ENCODE results near the gene MRPL21. TPM values are rescaled to one million over a fixed set of nuclear protein-coding genes. Genes with fewer than 3 reads are reported as not detected.
A peak's percentile ranks its signal among the peaks of the same experiment; 100 is the strongest.

The MRPL21 gene
- polyA plus RNA-seq, 2 of the 4 experiments (the other 2 are of a cell fraction), result 116 to 131 TPM

DNA sequence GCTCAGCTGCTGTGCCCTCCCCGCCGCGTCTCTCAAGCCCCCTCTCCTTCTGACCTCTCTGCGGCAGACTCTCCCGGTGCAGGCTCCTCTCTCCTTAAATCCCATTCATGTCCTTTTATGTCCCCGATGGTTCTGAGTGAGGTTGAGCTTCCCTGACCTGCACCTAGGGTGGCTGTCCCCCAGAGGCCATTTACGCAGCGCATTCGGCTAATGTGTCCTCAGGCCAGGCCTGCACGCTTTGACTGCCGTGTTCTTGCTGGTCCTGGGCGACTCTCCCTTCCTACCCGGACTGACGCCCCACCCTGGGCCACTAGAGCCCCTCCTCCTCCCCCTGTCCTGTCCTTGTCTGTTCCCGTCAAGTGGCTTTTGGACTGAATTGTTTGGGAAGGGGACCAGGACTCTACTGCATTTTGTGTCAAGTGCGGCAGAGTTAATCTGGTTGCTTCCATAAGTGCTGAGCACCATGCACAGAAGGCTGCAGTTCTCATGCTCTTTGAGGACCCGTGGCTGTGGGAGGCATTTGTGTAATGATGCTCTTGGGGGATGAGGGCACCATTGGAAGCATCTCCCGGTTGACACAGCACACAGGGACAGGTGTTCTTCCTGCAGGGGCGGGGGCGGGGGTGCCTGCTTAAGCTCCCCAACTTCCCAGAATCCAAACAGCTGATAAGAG is 37.2 kb upstream of the MRPL21 start (continued):
- TF ChIP-seq RCOR1 (IDR thresholded peaks at IDR 0.05; ENCODE audit: low read depth, low read length) (no peak), RAD21 (conservative IDR thresholded peaks at IDR 0.05 in 1 of 2, IDR thresholded peaks at IDR 0.05 in 1 of 2) (no peak), ESRRA (IDR thresholded peaks at IDR 0.05; ENCODE audit: borderline replicate concordance, low read length) (no peak), MAX (IDR thresholded peaks at IDR 0.05) (no peak), CHD2 (IDR thresholded peaks at IDR 0.05; ENCODE audit: low read length, partially characterized antibody) (no peak), HOXB5 (CRISPR knock-in tag; IDR thresholded peaks at IDR 0.05) (no peak), NPAS2 (CRISPR knock-in tag; IDR thresholded peaks at IDR 0.05; ENCODE audit: borderline replicate concordance) (no peak), TP53 (CRISPR knock-in tag; IDR thresholded peaks at IDR 0.05) (no peak)

DNA sequence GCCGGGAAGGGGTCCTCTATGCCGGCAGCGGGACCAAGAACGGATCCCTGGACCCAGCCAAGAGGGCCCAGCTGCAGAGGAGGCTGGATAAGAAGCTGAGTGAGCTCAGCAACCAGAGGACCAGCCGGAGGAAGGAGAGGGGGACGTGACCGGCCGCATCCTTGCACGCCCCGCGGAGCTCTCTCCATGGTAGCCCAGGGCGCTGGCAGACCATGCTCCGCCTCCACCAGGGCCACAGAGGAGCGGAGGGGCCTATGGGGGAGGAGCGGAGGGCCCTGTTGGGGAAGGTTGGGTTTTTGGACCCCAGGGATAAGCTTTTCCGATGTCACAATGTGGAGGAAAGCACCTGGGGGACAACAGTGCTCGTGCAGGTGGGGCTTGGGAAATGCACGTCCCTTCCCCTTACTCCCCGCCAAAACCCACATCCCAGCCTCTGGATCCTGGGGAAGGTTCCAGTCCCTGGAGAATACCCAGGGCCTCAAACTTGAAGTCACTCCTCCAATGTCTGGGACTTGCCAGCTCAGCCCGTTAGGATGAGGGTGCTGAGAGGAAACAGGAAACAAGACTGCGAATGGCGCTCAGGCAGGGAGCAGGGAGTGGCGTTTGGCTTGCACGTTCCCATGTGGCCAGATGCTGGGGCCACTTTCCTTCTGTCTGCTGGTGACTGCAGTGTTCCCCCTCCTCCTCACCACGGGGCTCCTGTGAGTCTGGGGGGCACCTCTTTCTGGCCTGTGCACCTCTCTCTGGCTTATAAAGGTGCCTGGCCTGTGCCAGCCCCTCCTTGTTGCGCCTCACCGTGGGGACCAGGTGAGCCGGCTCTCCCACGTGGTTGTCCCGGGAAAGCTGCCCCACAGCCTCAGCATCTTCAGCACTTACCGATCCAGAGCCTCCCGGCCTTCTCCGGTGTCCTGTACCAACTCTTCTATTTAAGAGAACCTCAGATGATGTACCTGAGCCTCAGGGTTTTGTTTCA is 36.2 kb upstream of the MRPL21 start:
- H3K4me3 ChIP-seq, result no peak overlapping the region
- FAIRE-seq (no peak), ATAC-seq (no peak), DNase-seq (ENCODE audit: low read depth in 1 of 2, low spot score in 1 of 2) (no peak)
- no peak overlapping the region for H3K4me2 ChIP-seq
- POLR2A ChIA-PET, result no interaction called here
- no peak for TF ChIP-seq MAZ (IDR thresholded peaks at IDR 0.05; ENCODE audit: borderline replicate concordance, low read depth, low read length)
- no peak overlapping the region for H3K27ac ChIP-seq
- no peaks in the 10 kb centered on the region for H3K9me3 ChIP-seq
- no peaks in the 10 kb centered on the region for H3K4me1 ChIP-seq
- CTCF ChIA-PET, result interaction anchor here (0.7 to 3.7 kb wide), 2 partner anchors 10 to 50 kb away, joined by 3 to 17 read pairs; no protein-coding TSS in a partner anchor
- WGBS (ENCODE audit: missing lambda C conversion rate), result 85% methylated on average over 33 of the region's 33 CpGs

GRCh38 chr11:68938816-68939582 is 35.4 kb upstream of the MRPL21 start:
- ATAC-seq (no peak), DNase-seq (ENCODE audit: low read depth in 1 of 2, low spot score in 1 of 2) (no peak), FAIRE-seq (no peak)
- Histone ChIP-seq H3K9me3 (no peaks in the 10 kb centered on the region), H3K4me2 (no peak overlapping the region), H3K27ac (no peak overlapping the region), H3K4me3 (no peak overlapping the region), H3K4me1 (no peaks in the 10 kb centered on the region)
- TF ChIP-seq CEBPB (IDR thresholded peaks at IDR 0.05) (no peak), BCL3 (IDR thresholded peaks at IDR 0.05) (no peak), KDM1A (IDR thresholded peaks at IDR 0.05; ENCODE audit: low read depth) (no peak), RFX5 (IDR thresholded peaks at IDR 0.05) (no peak), ZFP36 (IDR thresholded peaks at IDR 0.05; ENCODE audit: borderline replicate concordance, partially characterized antibody) (peak; percentile 37), MAZ (IDR thresholded peaks at IDR 0.05; ENCODE audit: borderline replicate concordance, low read depth, low read length) (no peak)
- CTCF ChIA-PET, result interaction anchor here (0.6 to 3.7 kb wide), 2 partner anchors 11 to 111 kb away, joined by 3 to 17 read pairs; no protein-coding TSS in a partner anchor
- 96% methylated on average over 17 of the region's 17 CpGs for WGBS (ENCODE audit: missing lambda C conversion rate)
- POLR2A ChIA-PET, result no interaction called here

DNA sequence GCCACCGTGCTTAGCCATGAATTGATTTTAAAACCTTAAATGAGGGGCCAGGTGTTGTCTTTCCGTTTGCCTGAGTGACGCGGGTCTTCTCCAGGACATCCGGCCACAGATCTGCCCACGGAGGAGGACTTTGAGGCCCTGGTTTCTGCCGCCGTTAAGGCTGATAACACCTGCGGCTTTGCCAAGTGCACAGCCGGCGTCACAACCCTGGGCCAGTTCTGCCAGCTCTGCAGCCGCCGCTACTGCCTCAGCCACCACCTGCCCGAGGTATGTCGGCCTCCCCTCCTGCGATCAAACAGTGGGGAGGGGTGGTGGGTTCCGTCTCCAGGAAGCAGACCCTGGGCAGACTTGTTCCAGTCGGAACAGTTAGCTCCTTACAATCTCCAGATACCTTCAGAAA is 34.5 kb upstream of the MRPL21 start:
- Histone ChIP-seq H3K27ac (no peak overlapping the region), H3K4me2 (no peak overlapping the region), H3K4me1 (no peaks in the 10 kb centered on the region), H3K9me3 (no peaks in the 10 kb centered on the region), H3K4me3 (no peak overlapping the region)
- ATAC-seq (no peak), FAIRE-seq (no peak), DNase-seq (ENCODE audit: low read depth in 1 of 2, low spot score in 1 of 2) (no peak)
- WGBS (ENCODE audit: missing lambda C conversion rate), result 93% methylated on average over 18 of the region's 18 CpGs
- CTCF ChIA-PET, result interaction anchor here (1.0 kb wide), 1 partner anchor 63 kb away, joined by 3 read pairs; no protein-coding TSS in a partner anchor
- POLR2A ChIA-PET, result no interaction called here
- no peak for TF ChIP-seq EHF (CRISPR knock-in tag; IDR thresholded peaks at IDR 0.05)
- TF ChIP-seq ZC3H11A (IDR thresholded peaks at IDR 0.05), result no peak
- no peak for TF ChIP-seq BHLHE40 (IDR thresholded peaks at IDR 0.05; ENCODE audit: low read depth, low read length)
- no peak for TF ChIP-seq MAFK (IDR thresholded peaks at IDR 0.05; ENCODE audit: partially characterized antibody)
- TF ChIP-seq ZSCAN20 (CRISPR knock-in tag; IDR thresholded peaks at IDR 0.05), result no peak
- TF ChIP-seq HOXB5 (CRISPR knock-in tag; IDR thresholded peaks at IDR 0.05), result no peak
- TF ChIP-seq HMGXB4 (CRISPR knock-in tag; IDR thresholded peaks at IDR 0.05; ENCODE audit: borderline replicate concordance), result no peak
- no peak for TF ChIP-seq POLR2AphosphoS2 (conservative IDR thresholded peaks at IDR 0.05; ENCODE audit: low read length)
- no peak for TF ChIP-seq HDAC2 (IDR thresholded peaks at IDR 0.05)
- no peak for TF ChIP-seq CTCF (IDR thresholded peaks at IDR 0.05)
- no peak for TF ChIP-seq FOXS1 (CRISPR knock-in tag; IDR thresholded peaks at IDR 0.05)
- TF ChIP-seq ZFP36 (IDR thresholded peaks at IDR 0.05; ENCODE audit: borderline replicate concordance, partially characterized antibody), result no peak

All from A549 (cell line).